DLD1 (cell line): ENCODE results near the gene HARS2.
"Not testable (repeated sequence)": the region's sequence is repeated elsewhere in the genome, so short reads cannot be mapped to it uniquely, and the experiment has no call there.

Experiments
- in situ Hi-C: cut with HindIII; loops from 2 replicates; pipeline ENCODE4 v1.10.0; 2017; ENCODE audit warnings: low sequenced_read_pairs

HARS2 gene

DNA sequence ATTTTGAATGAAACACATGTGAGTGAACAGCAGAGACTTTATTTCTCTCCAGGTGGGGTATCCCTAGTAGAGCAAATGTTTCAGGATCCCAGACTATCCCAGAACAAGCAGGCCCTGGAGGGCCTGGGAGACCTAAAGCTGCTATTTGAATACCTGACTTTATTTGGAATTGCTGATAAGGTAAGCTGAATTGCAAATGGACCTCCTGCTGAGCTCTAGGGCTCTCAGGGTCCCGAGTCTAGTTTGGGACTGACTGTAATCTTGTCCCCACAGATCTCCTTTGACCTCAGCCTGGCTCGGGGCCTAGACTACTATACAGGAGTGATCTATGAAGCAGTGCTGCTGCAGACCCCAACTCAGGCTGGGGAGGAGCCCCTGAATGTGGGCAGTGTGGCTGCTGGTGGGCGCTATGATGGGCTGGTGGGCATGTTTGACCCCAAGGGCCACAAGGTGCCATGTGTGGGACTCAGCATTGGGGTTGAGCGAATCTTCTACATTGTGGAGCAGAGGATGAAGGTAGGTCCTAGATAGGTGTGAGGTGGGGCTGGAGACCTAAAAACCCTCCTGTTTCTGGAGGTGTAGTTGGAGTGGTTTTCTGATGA, 5.7 kb downstream of the HARS2 start:
- in situ Hi-C loops: no loop called here

DNA sequence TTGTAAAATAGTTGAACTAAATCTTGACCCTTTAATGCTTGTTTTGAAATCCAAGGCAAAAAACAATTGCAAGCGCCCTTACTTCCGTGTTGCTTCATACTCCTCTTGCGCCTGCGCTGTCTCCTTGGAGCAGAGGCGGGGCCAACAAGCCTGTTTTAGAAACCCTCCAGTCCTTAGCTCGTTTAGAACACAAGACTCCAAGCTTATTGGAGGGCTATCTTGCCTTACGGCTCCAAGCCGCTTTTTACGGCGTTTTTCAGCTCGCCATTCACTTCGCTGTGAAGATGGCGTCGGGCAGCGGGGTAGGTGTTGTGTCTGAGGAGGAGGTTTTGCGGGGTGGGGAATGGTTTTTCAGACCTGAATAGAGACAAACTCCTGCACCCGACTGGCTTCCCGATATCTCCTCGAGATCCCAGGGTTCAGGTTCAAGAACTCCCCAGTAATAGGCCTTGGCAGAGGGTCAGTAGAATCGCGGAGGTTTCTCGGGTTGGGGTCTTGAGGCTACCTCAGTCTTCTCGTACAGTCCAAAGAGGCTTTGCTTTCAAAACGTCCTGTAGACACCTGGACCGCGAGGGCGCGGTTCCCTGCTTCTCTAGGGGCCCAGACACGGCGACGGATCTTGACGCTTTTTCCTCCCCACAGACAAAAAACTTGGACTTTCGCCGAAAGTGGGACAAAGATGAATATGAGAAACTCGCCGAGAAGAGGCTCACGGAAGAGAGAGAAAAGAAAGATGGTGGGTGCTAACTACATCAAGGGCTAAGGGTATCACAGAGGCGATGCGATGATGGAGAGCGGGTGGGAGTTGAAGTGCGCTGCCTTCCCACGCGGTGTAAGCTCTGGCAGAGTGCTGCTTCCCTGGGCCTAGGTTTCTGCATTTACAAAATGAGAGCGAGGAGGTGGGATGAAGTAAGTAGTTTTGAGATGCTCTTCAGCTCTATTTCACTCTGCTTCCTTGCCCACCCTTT, 9.2 kb downstream of the HARS2 start, which contains the start of gene ZMAT2:
TSS of gene ZMAT2 (plus strand) at position 271 of the 968 bp plus-strand sequence. CDS start at position 285, 14 bp downstream.
- in situ Hi-C loops: no loop called here

DNA sequence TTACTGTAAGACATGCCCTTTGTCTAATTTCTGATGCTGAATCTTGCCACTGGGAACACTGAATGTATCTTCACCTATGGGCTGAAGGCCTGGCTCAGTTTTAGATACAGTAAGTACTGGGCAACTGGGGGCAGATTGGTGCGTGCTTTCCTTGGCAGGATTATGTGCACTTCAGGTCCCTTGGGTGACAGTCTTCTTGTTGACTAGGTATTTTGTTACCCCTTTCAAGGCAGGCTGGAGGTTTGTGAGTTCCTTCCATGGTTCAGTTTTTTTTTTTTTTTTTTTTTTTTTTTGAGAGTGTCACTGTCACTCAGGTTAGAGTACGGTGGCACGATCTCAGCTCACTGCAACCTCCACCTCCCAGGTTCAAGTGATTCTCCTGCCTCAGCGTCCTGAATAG, 16.6 kb downstream of the HARS2 start:
- in situ Hi-C loops: no loop called here

DNA sequence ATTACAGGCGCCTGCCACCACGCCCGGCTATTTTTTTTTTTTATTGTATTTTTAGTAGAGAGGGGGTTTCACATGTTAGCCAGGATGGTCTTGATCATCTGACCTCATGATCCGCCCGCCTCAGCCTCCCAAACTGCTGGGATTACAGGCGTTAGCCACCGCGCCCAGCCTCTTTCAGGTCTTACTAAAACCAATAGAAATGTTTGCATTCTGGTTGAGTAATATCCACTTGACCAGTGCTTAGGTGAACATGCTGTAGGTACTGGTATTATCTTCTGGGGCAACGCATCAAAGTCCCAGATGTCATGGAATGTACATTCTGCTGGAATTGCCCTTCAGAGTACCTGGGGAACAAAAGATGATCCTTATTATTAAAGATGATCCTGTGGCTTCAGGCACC, 17.5 kb downstream of the HARS2 start:
- in situ Hi-C loops: not testable (repeated sequence)

DNA sequence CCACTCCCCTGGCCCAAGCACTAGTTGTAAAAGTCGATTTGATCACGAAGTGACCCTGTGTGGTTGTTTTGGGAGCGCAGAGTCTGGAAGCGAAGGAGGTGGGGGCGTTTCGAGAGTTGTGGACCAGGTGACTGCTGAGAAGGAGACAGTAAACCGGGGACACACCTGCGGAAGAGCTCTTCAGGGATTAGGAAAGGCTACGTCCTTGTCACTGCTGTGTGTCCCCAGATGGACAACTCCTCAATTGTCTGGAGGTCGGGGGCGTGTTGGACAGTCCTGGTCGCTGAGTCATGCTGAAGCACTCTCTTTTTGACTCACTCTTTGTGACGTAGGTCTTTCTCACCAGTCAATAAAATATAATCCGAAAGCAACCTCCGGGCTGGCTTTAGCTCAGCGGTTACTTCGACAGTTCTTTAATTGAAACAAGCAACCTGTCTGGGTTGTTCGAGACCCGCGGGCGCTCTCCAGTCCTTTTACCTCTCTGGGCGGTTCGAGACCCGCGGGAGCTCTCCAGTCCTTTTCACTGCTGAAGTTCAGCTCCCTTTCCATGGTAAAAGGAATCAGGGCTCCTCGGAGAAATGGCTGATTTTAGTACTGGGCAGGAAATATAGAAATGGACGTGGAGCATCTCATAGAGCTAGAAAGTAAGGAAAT, 19.8 kb downstream of the HARS2 start:
- in situ Hi-C loops: no loop called here

DNA sequence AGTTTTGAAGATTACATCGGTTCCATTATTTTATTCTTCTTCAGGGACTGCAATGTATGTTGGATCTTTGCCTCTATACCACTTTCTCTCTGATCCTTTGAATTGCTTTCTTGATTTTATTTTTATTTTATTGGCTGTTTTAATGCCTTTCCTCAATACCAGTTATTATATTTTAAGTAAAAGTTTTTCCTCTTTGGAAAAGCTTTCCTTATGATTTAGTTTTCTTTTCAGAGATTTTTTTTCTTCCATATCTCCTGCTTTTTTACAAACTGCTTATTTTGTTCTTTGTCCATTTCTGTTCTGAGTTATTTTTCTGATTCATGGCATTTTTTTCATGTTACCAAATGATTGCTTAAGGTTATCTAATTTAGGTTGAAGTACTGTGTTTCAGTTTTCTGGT, 20.5 kb downstream of the HARS2 start:
- in situ Hi-C loops: no loop called here

DNA sequence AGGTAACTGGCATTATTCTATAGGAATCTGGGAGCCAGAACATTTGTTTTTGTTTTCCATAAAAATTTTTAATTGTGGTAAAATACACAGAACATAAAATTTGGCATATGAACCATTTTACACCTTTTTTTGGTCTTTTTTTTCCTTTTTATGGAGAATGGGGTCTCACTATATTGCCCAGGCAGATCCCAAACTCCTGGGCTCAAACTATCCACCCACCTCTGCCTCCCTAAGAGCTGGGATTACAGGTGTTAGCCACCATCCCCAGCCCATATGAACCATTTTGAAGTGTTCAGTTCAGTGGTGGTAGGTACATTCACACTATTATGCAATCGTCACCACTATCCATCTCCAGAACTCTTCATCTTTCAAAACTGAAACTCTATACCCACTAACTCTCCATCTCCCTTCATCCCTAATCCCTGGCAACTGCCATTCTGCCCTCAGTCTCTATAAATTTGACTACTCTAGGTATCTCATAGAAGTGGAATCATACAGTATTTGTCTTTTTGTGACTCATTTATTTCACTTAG, 22.4 kb downstream of the HARS2 start:
- in situ Hi-C loops: no loop called here

DNA sequence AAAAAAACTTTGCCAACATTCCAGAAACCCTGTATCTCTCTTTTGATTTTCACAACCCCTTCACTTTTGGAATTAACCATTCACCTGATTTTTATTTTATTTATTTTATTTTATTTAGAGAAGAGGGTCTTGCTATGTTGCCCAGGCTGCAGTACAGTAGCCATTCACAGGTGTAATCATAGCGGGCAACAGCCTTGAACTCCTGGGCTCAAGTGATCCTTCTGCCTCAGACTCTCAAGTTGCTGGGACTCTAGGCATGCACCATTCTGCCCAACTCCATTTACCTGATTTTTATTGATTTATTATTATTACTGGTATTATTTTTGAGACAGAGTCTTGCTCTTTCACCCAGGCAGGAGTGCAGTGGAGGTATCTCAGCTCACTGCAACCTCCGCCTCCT, 25.0 kb downstream of the HARS2 start:
- in situ Hi-C loops: not testable (repeated sequence)

DNA sequence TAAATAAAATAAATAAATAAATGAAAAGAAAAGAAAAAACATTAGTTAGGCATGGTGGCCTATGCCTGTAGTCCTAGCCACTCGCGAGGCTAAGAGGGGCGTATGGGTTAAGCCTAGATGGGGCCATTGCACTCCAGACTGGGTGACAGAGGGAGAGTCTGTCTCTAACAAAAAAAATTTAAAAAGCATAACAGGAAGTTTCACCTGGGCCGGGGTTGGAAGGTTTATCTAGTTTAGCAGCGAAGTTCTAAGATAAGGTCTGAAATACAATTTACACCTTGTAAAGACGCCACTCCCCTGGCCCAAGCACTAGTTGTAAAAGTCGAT, 27.0 kb downstream of the HARS2 start:
- in situ Hi-C loops: no loop called here

DNA sequence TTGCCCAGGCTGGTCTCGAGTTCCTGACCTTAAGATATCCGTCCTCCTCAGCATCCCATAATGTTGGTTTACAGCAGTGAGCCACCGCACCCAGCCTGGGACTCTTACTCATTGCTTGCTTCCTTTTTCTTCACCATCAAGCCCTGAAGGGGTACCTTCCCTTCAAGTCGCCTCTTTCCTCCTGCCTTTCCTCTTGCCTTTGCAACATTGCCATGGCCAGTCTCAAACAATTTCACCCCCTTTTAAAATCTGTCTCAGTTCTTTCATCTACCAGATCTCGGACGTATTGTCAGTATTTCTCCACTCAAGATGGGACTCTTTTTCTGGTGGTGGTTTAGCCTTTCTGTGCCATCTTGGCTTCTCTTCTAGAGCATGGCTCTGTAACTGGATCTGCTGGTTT, 29.5 kb downstream of the HARS2 start:
- in situ Hi-C loops: not testable (repeated sequence)

DNA sequence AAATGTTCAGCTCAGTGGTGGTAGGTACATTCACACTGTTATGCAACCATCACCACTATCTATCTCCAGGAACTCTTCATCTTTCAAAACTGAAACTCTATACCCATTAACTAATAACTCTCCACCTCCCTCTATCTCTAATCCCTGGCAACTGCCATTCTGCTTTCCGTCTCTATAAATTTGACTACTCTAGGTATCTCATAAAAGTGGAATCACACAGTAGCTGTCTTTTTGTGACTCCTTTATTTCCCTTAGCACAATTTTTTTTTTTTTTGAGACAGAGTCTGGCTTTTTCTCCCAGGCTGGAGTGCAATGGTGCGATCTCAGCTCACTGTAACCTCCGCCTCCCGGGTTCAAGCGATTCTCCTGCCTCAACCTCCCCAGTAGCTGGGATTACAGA, 30.1 kb downstream of the HARS2 start:
- in situ Hi-C loops: not testable (repeated sequence)

DNA sequence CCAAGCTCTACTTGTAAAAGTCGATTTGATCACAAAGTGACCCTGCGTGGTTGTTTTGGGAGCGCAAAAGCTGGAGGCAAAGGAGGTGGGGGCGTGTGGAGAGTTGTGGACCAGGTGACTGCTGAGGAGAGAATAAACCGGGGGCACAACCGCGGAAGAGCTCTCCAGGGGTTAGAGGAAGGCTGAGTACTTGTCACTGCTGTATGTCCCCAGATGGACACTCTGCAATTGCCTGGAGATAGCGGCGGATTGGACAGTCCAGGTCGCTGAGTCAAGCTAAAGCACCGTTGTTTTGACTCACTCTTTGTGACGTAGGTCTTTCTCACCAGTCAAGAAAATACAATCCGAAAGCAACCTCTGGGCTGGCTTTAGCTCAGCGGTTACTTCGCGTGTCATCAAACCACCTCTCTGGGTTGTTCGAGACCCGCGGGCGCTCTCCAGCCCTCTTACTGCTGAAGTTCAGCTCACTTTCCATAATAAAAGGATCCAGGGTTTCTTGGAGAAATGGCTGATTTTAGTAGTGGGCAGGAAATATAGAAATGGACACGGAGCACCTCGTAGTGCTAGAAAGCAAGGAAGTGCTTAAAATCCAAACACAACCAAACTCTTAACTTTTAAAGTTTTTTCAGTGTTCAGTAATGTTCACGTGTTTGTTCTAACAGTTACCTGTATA, 34.7 kb downstream of the HARS2 start:
- in situ Hi-C loops: no loop called here

DNA sequence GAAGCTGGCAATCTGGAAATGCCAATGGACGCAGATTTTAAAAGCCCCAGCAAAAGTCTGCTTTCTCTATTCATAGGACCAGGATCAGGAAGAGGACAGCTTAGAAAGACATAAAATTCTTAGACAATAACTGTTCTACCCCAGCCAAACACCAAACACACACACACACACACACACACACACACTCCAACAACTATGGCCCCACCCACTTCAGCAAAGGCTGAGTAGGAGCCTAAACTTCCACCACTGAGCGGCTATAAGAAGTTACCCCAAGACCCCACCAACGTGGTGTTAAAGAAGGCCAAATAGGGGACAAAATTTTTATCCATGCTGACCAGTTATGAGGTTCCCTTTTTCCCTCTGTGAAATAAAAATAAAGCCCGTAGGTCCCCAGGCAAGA, 41.8 kb downstream of the HARS2 start:
- in situ Hi-C loops: no loop called here

DNA sequence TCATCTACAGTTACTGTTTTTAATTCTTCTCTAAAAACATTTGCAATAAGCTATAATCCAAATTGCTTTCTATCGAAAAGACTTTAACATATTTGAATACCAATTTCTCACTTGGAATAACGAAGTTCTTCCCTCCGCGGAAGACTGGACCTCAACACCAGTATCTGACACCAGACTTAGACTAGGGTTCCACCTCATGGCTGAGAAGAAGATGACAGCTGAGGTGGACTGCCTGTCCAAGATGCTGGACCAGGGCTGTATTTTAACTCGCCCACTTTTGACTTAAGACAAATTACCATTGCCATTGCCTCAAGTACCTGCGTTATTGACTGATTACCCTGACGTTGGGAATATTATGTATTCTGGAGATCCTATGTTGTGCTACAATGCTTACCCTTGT, 43.1 kb downstream of the HARS2 start:
- in situ Hi-C loops: no loop called here

DNA sequence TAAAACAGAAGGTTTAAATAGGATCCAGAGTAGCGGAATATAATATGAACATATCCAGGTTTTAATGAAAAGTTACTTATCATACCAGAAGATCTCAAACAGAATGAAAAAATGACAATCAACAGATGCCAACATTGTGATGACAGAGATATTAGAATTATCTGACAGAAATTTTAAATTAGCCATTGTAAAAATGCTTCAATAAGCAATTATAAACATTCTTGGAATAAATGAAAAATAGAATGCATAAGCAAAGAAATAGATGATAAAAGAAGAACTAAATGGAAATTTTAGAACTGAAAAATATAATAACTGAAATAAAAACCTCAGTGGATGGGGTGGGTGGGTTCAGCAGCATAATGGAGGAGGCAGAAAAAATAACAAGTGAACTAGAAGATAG, 46.2 kb downstream of the HARS2 start:
- in situ Hi-C loops: no loop called here

DNA sequence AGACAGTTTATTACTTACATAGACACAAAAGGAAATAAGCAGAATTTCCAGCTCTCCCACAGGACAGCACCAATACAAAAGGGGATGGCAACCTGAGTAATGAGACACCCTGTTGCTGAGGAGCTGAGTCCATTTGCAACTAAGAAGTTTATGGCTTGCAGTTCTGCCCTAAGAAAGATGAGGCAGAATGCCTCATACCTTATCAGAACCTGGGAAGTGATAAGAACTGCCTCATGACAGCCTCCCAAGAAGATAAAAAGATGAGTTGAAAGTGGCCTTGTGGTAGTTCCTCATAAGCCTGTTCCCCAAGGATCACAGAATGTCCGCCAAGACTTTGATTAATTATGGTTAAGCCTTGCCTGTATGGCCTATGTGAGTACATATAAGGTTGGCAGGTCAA, 50.7 kb downstream of the HARS2 start:
- in situ Hi-C loops: no loop called here
